GM10248 (cell line): Measurements from ENCODE around the gene PTPRR.

Source experiments
- CTCF ChIA-PET: fragments of 300-600 bp; sonication (Branson Sonifier 250); formaldehyde crosslinking; extraction: SDS; loops from one replicate; lab custom pipeline; 2021; ENCODE audit warnings: antibody characterized with exemption; lab: Yijun Ruan, JAX
- POLR2A ChIA-PET: fragments of 350-650 bp; sonication (Branson Sonifier 250); formaldehyde crosslinking; extraction: SDS; loops from one replicate; lab custom pipeline; 2020; ENCODE audit warnings: antibody characterized with exemption; lab: Yijun Ruan, JAX
- DNase-seq: peaks from one replicate; pipeline ENCODE4 v3.0.0; 2012; ENCODE audit errors: extremely low spot score
- TF ChIP-seq, protein P1 (sequence below): IDR thresholded peaks from 2 replicates; pipeline ENCODE4 v1.5.1; 2012; ENCODE audit warnings: mild to moderate bottlenecking, low read depth; ENCODE audit errors: extremely low read depth, missing control alignments, control extremely low read depth

Gene PTPRR

DNA sequence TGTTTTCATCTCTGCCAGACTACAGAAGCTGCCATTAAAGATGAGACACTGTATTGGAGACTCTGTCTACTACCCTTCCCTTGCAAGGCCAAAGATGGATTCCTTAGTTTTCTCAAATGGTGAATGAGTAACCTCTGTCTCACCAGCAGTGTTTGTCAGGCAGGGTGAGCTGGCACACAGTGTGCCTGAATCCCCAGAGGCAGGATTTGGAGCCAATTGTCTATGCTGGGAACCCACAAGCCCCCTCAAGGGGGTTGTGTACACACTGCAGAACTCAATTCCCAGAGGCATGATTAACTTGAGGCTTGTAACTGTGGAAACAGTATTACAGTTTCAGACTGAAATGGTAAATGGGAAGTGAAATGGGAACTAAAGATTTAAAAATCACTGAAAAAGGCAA lies 146.5 kb downstream of the PTPRR start:
- TF ChIP-seq, protein P1, sequence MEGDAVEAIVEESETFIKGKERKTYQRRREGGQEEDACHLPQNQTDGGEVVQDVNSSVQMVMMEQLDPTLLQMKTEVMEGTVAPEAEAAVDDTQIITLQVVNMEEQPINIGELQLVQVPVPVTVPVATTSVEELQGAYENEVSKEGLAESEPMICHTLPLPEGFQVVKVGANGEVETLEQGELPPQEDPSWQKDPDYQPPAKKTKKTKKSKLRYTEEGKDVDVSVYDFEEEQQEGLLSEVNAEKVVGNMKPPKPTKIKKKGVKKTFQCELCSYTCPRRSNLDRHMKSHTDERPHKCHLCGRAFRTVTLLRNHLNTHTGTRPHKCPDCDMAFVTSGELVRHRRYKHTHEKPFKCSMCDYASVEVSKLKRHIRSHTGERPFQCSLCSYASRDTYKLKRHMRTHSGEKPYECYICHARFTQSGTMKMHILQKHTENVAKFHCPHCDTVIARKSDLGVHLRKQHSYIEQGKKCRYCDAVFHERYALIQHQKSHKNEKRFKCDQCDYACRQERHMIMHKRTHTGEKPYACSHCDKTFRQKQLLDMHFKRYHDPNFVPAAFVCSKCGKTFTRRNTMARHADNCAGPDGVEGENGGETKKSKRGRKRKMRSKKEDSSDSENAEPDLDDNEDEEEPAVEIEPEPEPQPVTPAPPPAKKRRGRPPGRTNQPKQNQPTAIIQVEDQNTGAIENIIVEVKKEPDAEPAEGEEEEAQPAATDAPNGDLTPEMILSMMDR: no peak
- DNase-seq: no peak
- POLR2A ChIA-PET: no interaction called here
- CTCF ChIA-PET: interaction anchor here (1.4 kb wide), 1 partner anchor 20 kb away, joined by 4 read pairs; no protein-coding TSS in a partner anchor

DNA sequence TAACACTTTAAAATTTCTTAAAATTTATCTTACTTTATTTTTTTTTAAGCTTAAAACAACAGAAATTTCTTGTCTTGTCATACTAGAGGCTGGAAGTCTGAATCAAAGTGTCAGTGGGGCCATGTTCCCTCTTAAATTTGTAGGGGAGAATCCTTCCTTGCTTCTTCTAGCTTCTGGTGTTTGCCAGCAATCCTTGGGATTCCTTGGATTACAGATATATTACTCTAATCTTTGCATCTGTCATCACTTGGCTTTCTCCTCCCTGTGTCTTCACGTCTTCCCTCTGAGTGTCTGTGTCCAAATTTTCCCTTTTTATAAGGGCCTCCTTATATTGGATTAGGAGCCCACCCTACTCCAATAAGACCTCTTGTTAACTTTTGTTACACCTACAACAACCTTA lies 147.7 kb downstream of the PTPRR start:
- no peak for DNase-seq
- CTCF ChIA-PET: no interaction called here
- POLR2A ChIA-PET: no interaction called here
- TF ChIP-seq, protein P1: no peak

DNA sequence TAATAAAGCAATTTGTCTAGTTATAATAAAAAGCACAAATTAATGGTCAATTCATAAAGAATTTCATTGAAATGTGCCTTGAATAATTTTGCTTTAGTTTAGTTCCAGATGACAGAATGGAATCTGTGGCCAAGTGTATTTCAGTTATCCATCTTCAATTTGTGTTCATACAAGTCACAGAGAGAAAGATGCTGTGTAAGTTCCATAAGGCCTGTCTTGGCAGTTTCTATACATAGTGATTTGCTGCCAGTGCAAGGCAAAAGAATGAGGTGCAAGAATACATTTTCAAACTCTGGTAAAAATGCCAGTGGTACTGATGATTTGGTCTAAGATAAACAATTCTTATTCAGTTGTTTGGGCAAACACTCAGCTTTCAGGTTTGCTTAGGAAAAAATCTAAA lies 149.0 kb downstream of the PTPRR start:
- DNase-seq: no peak
- ChIA-PET POLR2A (no interaction called here), CTCF (no interaction called here)
- TF ChIP-seq, protein P1: no peak

DNA sequence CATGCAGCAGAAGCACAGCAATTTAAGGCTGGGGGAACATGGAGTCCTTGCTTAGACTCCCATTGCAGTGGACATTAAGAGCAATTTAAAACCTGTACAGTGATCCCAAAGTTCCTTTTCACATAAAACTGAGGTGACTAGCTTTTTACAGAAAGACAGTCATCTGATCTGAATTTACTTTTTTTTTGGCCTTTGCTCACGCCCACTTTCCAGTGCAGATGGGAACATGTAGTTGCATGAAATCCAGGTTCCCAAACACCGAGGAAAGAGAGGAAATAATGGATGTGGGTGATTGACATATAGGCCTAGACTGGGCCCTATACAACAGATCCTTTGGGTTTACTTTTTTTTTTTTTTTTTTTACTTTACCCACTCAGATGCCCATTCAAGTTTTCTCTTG lies 156.9 kb downstream of the PTPRR start:
- ChIA-PET CTCF (interaction anchor here (2.0 kb wide), 1 partner anchor 16 kb away, joined by 8 read pairs; no protein-coding TSS in a partner anchor), POLR2A (no interaction called here)
- TF ChIP-seq, protein P1: no peak
- DNase-seq: no peak

DNA sequence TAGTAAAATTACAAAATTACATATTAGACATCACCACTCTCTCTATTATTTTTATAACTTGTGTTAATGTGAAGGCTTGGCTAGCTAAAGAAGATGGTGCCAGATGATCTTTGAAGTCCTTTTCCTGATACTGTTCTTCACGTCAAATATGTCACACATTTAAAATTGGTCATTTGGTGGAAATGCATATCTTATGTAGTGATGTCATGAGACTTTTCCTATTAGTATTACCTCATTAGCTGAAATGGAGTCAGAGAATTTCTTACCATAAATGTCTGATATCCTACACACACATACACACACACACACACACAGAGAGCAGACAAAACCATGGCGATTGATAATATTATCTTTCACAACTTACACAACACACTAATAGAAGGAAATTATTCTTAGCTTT lies 158.5 kb downstream of the PTPRR start:
- no peak for DNase-seq
- POLR2A ChIA-PET: no interaction called here
- TF ChIP-seq, protein P1: no peak
- CTCF ChIA-PET: interaction anchor here (2.0 kb wide), 1 partner anchor 14 kb away, joined by 8 read pairs; no protein-coding TSS in a partner anchor

DNA sequence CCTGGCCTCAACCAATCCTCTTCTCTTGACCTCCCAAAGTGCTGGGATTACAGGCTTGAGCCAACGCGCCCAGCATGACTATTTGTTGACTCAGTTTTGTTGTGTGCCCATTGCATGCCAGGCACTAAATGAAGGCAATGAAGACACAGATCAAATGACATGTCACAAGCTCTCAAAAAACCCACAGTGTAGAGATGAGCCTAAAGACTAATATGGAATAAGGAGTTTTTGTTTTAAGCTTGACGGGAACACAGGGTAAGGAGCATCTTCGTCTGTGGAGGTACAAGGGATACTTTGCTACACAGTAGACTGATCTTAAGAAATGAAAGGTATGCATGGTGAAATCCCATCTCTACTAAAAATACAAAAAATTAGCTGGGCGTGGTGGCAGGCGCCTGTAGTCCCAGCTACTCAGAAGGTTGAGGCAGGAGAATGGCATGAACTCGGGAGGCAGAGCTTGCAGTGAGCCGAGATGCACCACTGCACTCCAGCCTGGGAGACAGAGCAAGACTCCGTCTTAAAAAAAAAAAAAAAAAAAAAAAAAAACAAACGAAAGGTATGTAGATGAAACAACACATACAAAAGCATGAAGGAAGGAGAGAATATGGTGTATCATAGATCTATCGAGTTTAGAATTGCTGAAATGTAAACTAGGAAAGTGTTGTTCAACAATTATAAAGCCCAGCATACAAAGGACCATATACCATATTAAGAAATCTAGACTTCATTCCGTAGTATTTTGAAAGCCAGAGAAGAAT lies 161.2 kb downstream of the PTPRR start:
- TF ChIP-seq, protein P1: no peak
- CTCF ChIA-PET: interaction anchor here (1.3 kb wide), 1 partner anchor 25 kb away, joined by 4 read pairs; no protein-coding TSS in a partner anchor
- no peak for DNase-seq
- POLR2A ChIA-PET: no interaction called here
